ENCODE results near the gene BCL6. TPM values are rescaled to one million over a fixed set of nuclear protein-coding genes. Genes with fewer than 3 reads are reported as not detected.
A peak's percentile ranks its signal among the peaks of the same experiment; 100 is the strongest.

The BCL6 gene
- total and polyA plus RNA-seq, 2 donors (not counting 1 experiment from before 2014, with no cell fraction given): 21.2 to 48.2 TPM

DNA sequence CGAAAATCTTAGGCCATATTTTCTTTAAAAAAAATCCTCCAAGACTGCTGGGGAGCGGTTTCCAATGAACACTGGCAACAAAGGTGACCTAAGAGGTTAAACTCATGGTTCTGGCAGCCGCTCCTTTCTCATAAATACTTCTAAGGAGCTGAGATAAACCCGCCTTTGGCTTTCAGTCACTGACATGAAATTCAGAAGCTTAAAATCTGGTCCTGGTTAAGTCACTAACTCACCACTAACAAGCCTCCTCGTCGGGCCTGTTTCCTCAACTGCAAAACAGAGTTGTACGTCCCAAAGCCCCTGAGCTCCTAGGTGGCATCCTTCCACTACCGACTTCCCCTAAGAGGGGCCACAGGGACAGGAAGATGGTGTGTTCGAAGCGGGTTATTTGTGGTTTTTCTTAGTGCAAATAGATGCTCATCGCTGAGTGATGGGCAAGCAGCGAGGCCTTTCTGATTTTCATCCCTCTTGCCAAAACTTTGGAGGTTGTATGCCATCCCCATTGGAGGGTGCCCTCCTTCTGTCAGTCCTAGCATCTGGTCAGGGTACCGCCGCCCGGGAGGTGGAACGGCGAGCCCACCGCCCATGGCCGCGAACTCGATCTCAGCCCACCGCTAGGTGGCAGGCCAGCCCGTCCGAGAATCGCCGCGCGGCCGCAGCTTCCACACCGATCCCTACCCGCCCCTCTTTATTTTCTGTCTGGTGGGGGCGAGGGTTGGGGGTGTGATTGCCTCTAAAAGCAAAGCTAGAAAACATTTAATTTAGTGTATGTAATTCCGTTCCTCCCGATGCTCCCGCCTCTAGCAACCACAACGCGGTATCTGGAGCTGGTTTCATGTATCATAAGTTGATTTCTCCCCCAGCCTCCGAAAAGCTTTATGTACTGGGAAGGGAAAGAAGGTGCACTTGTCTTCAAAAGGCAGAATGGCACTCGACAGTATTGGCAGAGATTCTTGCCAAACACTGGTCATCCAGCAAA is 4.6 kb downstream of the BCL6 start:
- Histone ChIP-seq H3K79me2 (ENCODE audit: control insufficient read depth, insufficient read depth, low read length) (peaks cover 71% of the 10 kb centered on the region), H3K4me2 (replicated peaks; ENCODE audit: low read depth, low read length, poor library complexity, severe bottlenecking) (peak overlapping the region; percentile 98), H4K20me1 (ENCODE audit: control insufficient read depth, insufficient read depth, low read length, poor library complexity, severe bottlenecking) (peaks cover 45% of the 10 kb centered on the region), H2AFZ (ENCODE audit: insufficient read depth, low read depth, low read length, poor library complexity, severe bottlenecking) (peak overlapping the region; percentile 77), H3K9ac (ENCODE audit: low read length) (peak overlapping the region; percentile 86), H3K4me3 (ENCODE audit: control extremely low read depth in 1 of 5, extremely low read depth in 1 of 5, insufficient read depth in 1 of 5, low read depth in 2 of 5, low read length in 4 of 5) (peak overlapping the region; percentile 66 to 93 (median 84)), H3K9me3 (ENCODE audit: control extremely low read depth in 1 of 3, control insufficient read depth in 2 of 3, insufficient read depth in 1 of 3, low read length in 2 of 3) (no peaks in the 10 kb centered on the region), H3K4me1 (ENCODE audit: control insufficient read depth in 2 of 2, insufficient read depth in 2 of 2, low read length in 2 of 2) (peaks cover 34 to 63% of the 10 kb centered on the region in 2 donors), H3K27me3 (replicated peaks in 1 of 4; ENCODE audit: control extremely low read depth in 1 of 4, control insufficient read depth in 3 of 4, insufficient read depth in 4 of 4, low read length in 3 of 4) (no peaks in the 10 kb centered on the region), H3K36me3 (replicated peaks in 1 of 2; ENCODE audit: control extremely low read depth in 1 of 2, control insufficient read depth in 1 of 2, extremely low read depth in 1 of 2, insufficient read depth in 2 of 2, low read length in 1 of 2) (no peaks in the 10 kb centered on the region), H3K27ac (ENCODE audit: low read length in 2 of 2) (peak overlapping the region; percentile 52 to 79)
- intact Hi-C loops (cut with micrococcal nuclease): loop anchor here (1.0 to 10.0 kb wide), 9 partner anchors 320 to 1214 kb away; no protein-coding TSS in a partner anchor
- ChIA-PET POLR2A (interaction anchor here (0.7 to 1.7 kb wide), 3 partner anchors 681 to 1214 kb away, joined by 3 to 16 read pairs (median 5); no protein-coding TSS in a partner anchor), CTCF (interaction anchor here (0.5 to 9.7 kb wide), 165 partner anchors 8 to 1411 kb away, joined by 3 to 1008 read pairs (median 5); partner anchors contain the start of gene LPP)
- Mint-ChIP-seq H3K9me3 (ENCODE audit: insufficient read depth) (no peaks in the 10 kb centered on the region), H3K27ac (peak overlapping the region; percentile 86), H3K4me1 (peaks cover 65% of the 10 kb centered on the region), H3K4me3 (peak overlapping the region; percentile 97), H3K27me3 (no peaks in the 10 kb centered on the region)
- DNase-seq: peak; percentile 83
- 3% methylated on average over 19 of the region's 39 CpGs for WGBS (ENCODE audit: insufficient coverage)
- no peak for TF ChIP-seq EZH2 (IDR thresholded peaks at IDR 0.05; ENCODE audit: borderline replicate concordance, insufficient read depth, low read depth, low read length, poor library complexity, severe bottlenecking)
- TF ChIP-seq, protein P1, sequence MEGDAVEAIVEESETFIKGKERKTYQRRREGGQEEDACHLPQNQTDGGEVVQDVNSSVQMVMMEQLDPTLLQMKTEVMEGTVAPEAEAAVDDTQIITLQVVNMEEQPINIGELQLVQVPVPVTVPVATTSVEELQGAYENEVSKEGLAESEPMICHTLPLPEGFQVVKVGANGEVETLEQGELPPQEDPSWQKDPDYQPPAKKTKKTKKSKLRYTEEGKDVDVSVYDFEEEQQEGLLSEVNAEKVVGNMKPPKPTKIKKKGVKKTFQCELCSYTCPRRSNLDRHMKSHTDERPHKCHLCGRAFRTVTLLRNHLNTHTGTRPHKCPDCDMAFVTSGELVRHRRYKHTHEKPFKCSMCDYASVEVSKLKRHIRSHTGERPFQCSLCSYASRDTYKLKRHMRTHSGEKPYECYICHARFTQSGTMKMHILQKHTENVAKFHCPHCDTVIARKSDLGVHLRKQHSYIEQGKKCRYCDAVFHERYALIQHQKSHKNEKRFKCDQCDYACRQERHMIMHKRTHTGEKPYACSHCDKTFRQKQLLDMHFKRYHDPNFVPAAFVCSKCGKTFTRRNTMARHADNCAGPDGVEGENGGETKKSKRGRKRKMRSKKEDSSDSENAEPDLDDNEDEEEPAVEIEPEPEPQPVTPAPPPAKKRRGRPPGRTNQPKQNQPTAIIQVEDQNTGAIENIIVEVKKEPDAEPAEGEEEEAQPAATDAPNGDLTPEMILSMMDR (IDR thresholded peaks at IDR 0.05): peak; percentile 95
- ATAC-seq (ENCODE audit: low read depth): peak; percentile 15
